ENCODE results near the gene HOXC9. TPM values are rescaled to one million over a fixed set of nuclear protein-coding genes. Genes with fewer than 3 reads are reported as not detected.
A peak's percentile ranks its signal among the peaks of the same experiment; 100 is the strongest.

The HOXC9 gene
- total and polyA plus RNA-seq, 9 of the 15 experiments (the other 6 are each of a cell fraction or from before 2014, with no cell fraction given), result 1.1 to 10.5 (median 9.3) TPM

- TF ChIP-seq PREB (CRISPR knock-in tag; IDR thresholded peaks at IDR 0.05), result no peak
These were observed 6.0 kb downstream of the HOXC9 start (continued) for GRCh38 chr12:54005853-54006558.

- no TSS peak for BruUV-seq (replicated peaks)
- 80% methylated on average over 18 of the region's 22 CpGs for WGBS (ENCODE audit: insufficient coverage, low coverage, missing lambda C conversion rate)
- ATAC-seq, result no peak
- no peak for DNase-seq (ENCODE audit: extremely low read depth in 1 of 4, low spot score in 3 of 4)
- peak overlapping the region; percentile 17 to 79; a peak in 3 of 4 replicates for H3K9ac ChIP-seq (ENCODE audit: insufficient read depth in 1 of 2, low read depth in 2 of 2, low read length in 2 of 2)
- H3K4me3 ChIP-seq, result no peak overlapping the region
- H3K27ac ChIP-seq (ENCODE audit: extremely low read depth, low read depth, low read length), result no peak overlapping the region
- H3K4me1 ChIP-seq (replicated peaks in 1 of 2; ENCODE audit: control insufficient read depth in 2 of 2, insufficient read depth in 2 of 2, low read length in 2 of 2), result peaks cover 22 to 41% of the 10 kb centered on the region in 2 experiments
- POLR2A ChIA-PET, result interaction anchor here (0.6 to 1.7 kb wide), 7 partner anchors 10 to 274 kb away, joined by 3 to 10 read pairs (median 3); partner anchors contain the start of genes HNRNPA1 and SMUG1
- peak overlapping the region; percentile 54; the same call in 1 of the 2 replicates for H3K4me2 ChIP-seq (ENCODE audit: insufficient read depth, low read length)
- no peaks in the 10 kb centered on the region for H3K9me1 ChIP-seq (ENCODE audit: control insufficient read depth, insufficient read depth, low read length)
- CTCF ChIA-PET (ENCODE audit: low intra/inter-chr PET ratio), result interaction anchor here (0.7 to 3.0 kb wide), 11 partner anchors 13 to 210 kb away, joined by 3 to 42 read pairs (median 8); partner anchors contain the start of genes HOXC10 and HOXC5
- no peaks in the 10 kb centered on the region for H3K36me3 ChIP-seq (ENCODE audit: control insufficient read depth, insufficient read depth, low read length)
- in situ Hi-C loops (cut with MboI), result no loop called here
- no peak for FAIRE-seq
- H3K9me3 ChIP-seq (replicated peaks; ENCODE audit: control insufficient read depth, insufficient read depth, low read depth, low read length), result no peaks in the 10 kb centered on the region
- H3K27me3 ChIP-seq (ENCODE audit: control insufficient read depth in 2 of 2, insufficient read depth in 2 of 2, low read length in 2 of 2), result no peaks in the 10 kb centered on the region
- H3K79me2 ChIP-seq (ENCODE audit: control insufficient read depth, insufficient read depth, low read length), result no peaks in the 10 kb centered on the region; the same call in 2 of the 3 replicates
- intact Hi-C loops (cut with micrococcal nuclease), result loop anchor here (1.0 to 2.0 kb wide), 3 partner anchors 26 to 185 kb away; partner anchors contain the start of gene HOXC5
- H2AFZ ChIP-seq (ENCODE audit: low read depth, low read length), result peak overlapping the region; percentile 15; the same call in 1 of the 2 replicates
- H4K20me1 ChIP-seq (replicated peaks; ENCODE audit: control insufficient read depth, insufficient read depth, low read length), result no peaks in the 10 kb centered on the region; the same call in 1 of the 2 replicates
- no peak for TF ChIP-seq POLR3A (IDR thresholded peaks at IDR 0.05; ENCODE audit: borderline replicate concordance, extremely low read depth, insufficient read depth, insufficient read length)
- TF ChIP-seq, protein P1, sequence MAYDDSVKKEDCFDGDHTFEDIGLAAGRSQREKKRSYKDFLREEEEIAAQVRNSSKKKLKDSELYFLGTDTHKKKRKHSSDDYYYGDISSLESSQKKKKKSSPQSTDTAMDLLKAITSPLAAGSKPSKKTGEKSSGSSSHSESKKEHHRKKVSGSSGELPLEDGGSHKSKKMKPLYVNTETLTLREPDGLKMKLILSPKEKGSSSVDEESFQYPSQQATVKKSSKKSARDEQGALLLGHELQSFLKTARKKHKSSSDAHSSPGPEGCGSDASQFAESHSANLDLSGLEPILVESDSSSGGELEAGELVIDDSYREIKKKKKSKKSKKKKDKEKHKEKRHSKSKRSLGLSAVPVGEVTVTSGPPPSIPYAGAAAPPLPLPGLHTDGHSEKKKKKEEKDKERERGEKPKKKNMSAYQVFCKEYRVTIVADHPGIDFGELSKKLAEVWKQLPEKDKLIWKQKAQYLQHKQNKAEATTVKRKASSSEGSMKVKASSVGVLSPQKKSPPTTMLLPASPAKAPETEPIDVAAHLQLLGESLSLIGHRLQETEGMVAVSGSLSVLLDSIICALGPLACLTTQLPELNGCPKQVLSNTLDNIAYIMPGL (CRISPR knock-in tag; IDR thresholded peaks at IDR 0.05), result no peak
- TF ChIP-seq HOMEZ (CRISPR knock-in tag; IDR thresholded peaks at IDR 0.05), result no peak
- TF ChIP-seq PTRF (tag; IDR thresholded peaks at IDR 0.05), result no peak
- TF ChIP-seq JUNB (CRISPR knock-in tag; conservative IDR thresholded peaks at IDR 0.05), result no peak
- no peak for TF ChIP-seq ZBTB7A (IDR thresholded peaks at IDR 0.05; ENCODE audit: borderline replicate concordance, control insufficient read depth, low read depth, low read length)
- no peak for TF ChIP-seq RNF219 (CRISPR knock-in tag; IDR thresholded peaks at IDR 0.05)
- no peak for TF ChIP-seq MCM3 (IDR thresholded peaks at IDR 0.05)
These were observed 6.7 kb downstream of the HOXC9 start for GRCh38 chr12:54006559-54007220.
